ENCODE data around the gene RASSF3.

RASSF3 gene

GRCh38 chr12:64740646-64741045 lies 130.4 kb downstream of the RASSF3 start:
- no peaks in the 10 kb centered on the region for H3F3A ChIP-seq (ENCODE audit: insufficient read depth, low read length)
- H3K9me3 ChIP-seq (ENCODE audit: low read length): no peaks in the 10 kb centered on the region
- H2AFZ ChIP-seq (ENCODE audit: low read length): no peak overlapping the region
- H3K27me3 ChIP-seq (ENCODE audit: insufficient read depth, low read length): no peaks in the 10 kb centered on the region
- no peaks in the 10 kb centered on the region for H3K9me2 ChIP-seq (ENCODE audit: low read depth, low read length)
- no peak overlapping the region for H3K9ac ChIP-seq (ENCODE audit: low read length)
- H3K36me3 ChIP-seq (ENCODE audit: insufficient read depth, low read length): peaks cover 84% of the 10 kb centered on the region
- H3K4me3 ChIP-seq (ENCODE audit: low read depth, low read length, poor library complexity, severe bottlenecking): no peak overlapping the region
- no peak for TF ChIP-seq EZH2 (IDR thresholded peaks at IDR 0.05; ENCODE audit: borderline replicate concordance, low read length)
- TF ChIP-seq, protein P1, sequence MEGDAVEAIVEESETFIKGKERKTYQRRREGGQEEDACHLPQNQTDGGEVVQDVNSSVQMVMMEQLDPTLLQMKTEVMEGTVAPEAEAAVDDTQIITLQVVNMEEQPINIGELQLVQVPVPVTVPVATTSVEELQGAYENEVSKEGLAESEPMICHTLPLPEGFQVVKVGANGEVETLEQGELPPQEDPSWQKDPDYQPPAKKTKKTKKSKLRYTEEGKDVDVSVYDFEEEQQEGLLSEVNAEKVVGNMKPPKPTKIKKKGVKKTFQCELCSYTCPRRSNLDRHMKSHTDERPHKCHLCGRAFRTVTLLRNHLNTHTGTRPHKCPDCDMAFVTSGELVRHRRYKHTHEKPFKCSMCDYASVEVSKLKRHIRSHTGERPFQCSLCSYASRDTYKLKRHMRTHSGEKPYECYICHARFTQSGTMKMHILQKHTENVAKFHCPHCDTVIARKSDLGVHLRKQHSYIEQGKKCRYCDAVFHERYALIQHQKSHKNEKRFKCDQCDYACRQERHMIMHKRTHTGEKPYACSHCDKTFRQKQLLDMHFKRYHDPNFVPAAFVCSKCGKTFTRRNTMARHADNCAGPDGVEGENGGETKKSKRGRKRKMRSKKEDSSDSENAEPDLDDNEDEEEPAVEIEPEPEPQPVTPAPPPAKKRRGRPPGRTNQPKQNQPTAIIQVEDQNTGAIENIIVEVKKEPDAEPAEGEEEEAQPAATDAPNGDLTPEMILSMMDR (IDR thresholded peaks at IDR 0.05; ENCODE audit: low read length): no peak
- H4K20me1 ChIP-seq (ENCODE audit: insufficient read depth, low read length): no peaks in the 10 kb centered on the region
- no peak overlapping the region for H3K27ac ChIP-seq (ENCODE audit: low read depth, low read length, poor library complexity, severe bottlenecking)
- H3K4me1 ChIP-seq (ENCODE audit: insufficient read depth, low read length, severe bottlenecking): no peaks in the 10 kb centered on the region
- H3K79me2 ChIP-seq (ENCODE audit: insufficient read depth, low read length): no peaks in the 10 kb centered on the region
- H3K4me2 ChIP-seq (ENCODE audit: low read length): no peak overlapping the region

DNA sequence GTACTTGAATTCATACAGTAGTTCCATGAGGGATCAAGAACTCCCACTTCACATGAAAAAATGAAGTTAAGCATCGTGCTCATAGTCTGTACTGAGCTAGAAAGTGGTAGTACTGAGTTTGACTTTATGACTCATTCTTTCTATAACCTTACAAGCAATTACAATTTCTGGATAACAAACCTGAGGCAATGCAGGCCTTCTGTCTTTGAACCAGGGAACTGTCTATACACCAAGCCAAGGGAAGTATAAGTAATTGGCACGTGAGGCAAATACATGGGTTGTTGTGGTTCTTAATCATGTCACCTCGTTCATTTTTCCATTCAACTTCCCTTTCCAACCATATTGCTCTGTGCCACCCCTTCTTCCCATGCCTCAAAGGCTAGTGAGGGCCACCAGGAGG lies 132.1 kb downstream of the RASSF3 start:
- Histone ChIP-seq H3K27me3 (ENCODE audit: insufficient read depth, low read length) (no peaks in the 10 kb centered on the region), H3K36me3 (ENCODE audit: insufficient read depth, low read length) (peaks cover 75% of the 10 kb centered on the region), H3K9ac (ENCODE audit: low read length) (no peak overlapping the region), H3K4me2 (ENCODE audit: low read length) (no peak overlapping the region), H3F3A (ENCODE audit: insufficient read depth, low read length) (no peaks in the 10 kb centered on the region), H2AFZ (ENCODE audit: low read length) (no peak overlapping the region), H3K9me2 (ENCODE audit: low read depth, low read length) (no peaks in the 10 kb centered on the region), H3K9me3 (ENCODE audit: low read length) (no peaks in the 10 kb centered on the region), H3K79me2 (ENCODE audit: insufficient read depth, low read length) (no peaks in the 10 kb centered on the region), H3K4me1 (ENCODE audit: insufficient read depth, low read length, severe bottlenecking) (no peaks in the 10 kb centered on the region), H3K4me3 (ENCODE audit: low read depth, low read length, poor library complexity, severe bottlenecking) (no peak overlapping the region), H3K27ac (ENCODE audit: low read depth, low read length, poor library complexity, severe bottlenecking) (no peak overlapping the region), H4K20me1 (ENCODE audit: insufficient read depth, low read length) (no peaks in the 10 kb centered on the region)
- TF ChIP-seq, protein P1 (IDR thresholded peaks at IDR 0.05; ENCODE audit: low read length): no peak
- TF ChIP-seq EZH2 (IDR thresholded peaks at IDR 0.05; ENCODE audit: borderline replicate concordance, low read length): no peak

GRCh38 chr12:64743206-64743605 lies 132.9 kb downstream of the RASSF3 start:
- Histone ChIP-seq H3K4me1 (ENCODE audit: insufficient read depth, low read length, severe bottlenecking) (no peaks in the 10 kb centered on the region), H3K36me3 (ENCODE audit: insufficient read depth, low read length) (peaks cover 67% of the 10 kb centered on the region), H2AFZ (ENCODE audit: low read length) (no peak overlapping the region), H3K9ac (ENCODE audit: low read length) (no peak overlapping the region), H3K27me3 (ENCODE audit: insufficient read depth, low read length) (no peaks in the 10 kb centered on the region), H3K79me2 (ENCODE audit: insufficient read depth, low read length) (no peaks in the 10 kb centered on the region), H4K20me1 (ENCODE audit: insufficient read depth, low read length) (no peaks in the 10 kb centered on the region), H3K9me3 (ENCODE audit: low read length) (no peaks in the 10 kb centered on the region), H3K4me3 (ENCODE audit: low read depth, low read length, poor library complexity, severe bottlenecking) (no peak overlapping the region), H3K9me2 (ENCODE audit: low read depth, low read length) (no peaks in the 10 kb centered on the region), H3K27ac (ENCODE audit: low read depth, low read length, poor library complexity, severe bottlenecking) (no peak overlapping the region), H3F3A (ENCODE audit: insufficient read depth, low read length) (no peaks in the 10 kb centered on the region), H3K4me2 (ENCODE audit: low read length) (no peak overlapping the region)
- TF ChIP-seq, protein P1 (IDR thresholded peaks at IDR 0.05; ENCODE audit: low read length): no peak
- TF ChIP-seq EZH2 (IDR thresholded peaks at IDR 0.05; ENCODE audit: borderline replicate concordance, low read length): no peak
